Measurements from ENCODE around the gene FCRL5. TPM values are rescaled to one million over a fixed set of nuclear protein-coding genes. Genes with fewer than 3 reads are reported as not detected.

FCRL5 gene
- total RNA-seq, 1 experiment from 2014 or later = not detected

DNA sequence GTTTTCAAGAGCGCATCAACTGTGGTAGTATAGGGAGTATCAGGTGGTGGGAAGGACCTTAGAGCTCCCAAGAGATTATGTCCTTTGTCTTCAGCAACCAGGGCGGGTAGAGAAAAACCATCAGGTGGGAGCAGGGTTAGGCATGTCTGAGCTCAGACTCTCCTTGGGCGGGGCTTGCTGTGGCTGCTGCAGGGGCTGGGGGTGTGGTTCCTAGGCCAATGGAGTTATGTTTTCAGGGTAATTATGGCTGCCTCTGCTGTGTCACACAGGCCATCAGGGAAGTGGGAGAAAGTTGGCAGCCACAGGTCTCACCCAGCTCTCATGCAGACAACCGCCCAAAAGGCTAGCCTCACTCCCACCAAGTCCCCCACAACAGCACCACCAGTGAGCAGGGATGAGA is 74.9 kb downstream of the FCRL5 start:
- intact Hi-C loops (cut with micrococcal nuclease; ENCODE audit: unreplicated experiment) = no loop called here
- H3K27me3 Mint-ChIP-seq (ENCODE audit: unreplicated experiment) = peaks cover 17% of the 10 kb centered on the region
- CTCF ChIA-PET = no interaction called here
- no peak overlapping the region for H3K4me3 Mint-ChIP-seq (ENCODE audit: low read depth, unreplicated experiment)
- no peaks in the 10 kb centered on the region for H3K9me3 Mint-ChIP-seq (ENCODE audit: low read depth, unreplicated experiment)
- H3K36me3 Mint-ChIP-seq (ENCODE audit: insufficient read depth, unreplicated experiment) = no peaks in the 10 kb centered on the region
- no TSS peak for BruUV-seq (replicated peaks)
- no peak for DNase-seq
- no peaks in the 10 kb centered on the region for H3K4me1 Mint-ChIP-seq (ENCODE audit: low read depth, unreplicated experiment)
- TF ChIP-seq, protein P1, sequence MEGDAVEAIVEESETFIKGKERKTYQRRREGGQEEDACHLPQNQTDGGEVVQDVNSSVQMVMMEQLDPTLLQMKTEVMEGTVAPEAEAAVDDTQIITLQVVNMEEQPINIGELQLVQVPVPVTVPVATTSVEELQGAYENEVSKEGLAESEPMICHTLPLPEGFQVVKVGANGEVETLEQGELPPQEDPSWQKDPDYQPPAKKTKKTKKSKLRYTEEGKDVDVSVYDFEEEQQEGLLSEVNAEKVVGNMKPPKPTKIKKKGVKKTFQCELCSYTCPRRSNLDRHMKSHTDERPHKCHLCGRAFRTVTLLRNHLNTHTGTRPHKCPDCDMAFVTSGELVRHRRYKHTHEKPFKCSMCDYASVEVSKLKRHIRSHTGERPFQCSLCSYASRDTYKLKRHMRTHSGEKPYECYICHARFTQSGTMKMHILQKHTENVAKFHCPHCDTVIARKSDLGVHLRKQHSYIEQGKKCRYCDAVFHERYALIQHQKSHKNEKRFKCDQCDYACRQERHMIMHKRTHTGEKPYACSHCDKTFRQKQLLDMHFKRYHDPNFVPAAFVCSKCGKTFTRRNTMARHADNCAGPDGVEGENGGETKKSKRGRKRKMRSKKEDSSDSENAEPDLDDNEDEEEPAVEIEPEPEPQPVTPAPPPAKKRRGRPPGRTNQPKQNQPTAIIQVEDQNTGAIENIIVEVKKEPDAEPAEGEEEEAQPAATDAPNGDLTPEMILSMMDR (IDR thresholded peaks at IDR 0.05; ENCODE audit: unreplicated experiment) = no peak
- no peak overlapping the region for H3K27ac Mint-ChIP-seq (ENCODE audit: unreplicated experiment)

DNA sequence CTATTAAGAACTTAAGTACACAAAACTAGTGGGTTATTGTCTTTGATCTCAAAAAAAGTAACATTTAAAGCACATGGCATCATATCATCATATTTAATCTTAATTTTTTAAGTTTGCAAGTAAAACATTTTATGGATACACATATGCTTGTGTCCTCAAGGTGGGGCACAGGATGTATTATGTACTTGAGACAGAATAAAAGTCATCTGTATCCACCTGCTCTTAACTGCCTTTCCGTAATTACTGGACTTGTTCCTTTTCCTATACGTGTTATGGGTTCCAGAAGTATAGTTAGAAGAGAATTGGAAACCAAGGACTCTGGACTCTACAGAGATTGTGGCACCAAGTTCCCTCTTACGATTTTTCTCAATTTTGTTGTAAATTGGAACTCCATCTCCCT is 79.4 kb downstream of the FCRL5 start:
- BruUV-seq (replicated peaks) = no TSS peak
- CTCF ChIA-PET = interaction anchor here (0.6 kb wide), 1 partner anchor 1748 kb away, joined by 3 read pairs; no protein-coding TSS in a partner anchor
- no peak for DNase-seq
- Mint-ChIP-seq H3K4me3 (ENCODE audit: low read depth, unreplicated experiment) (no peak overlapping the region), H3K4me1 (ENCODE audit: low read depth, unreplicated experiment) (no peaks in the 10 kb centered on the region), H3K9me3 (ENCODE audit: low read depth, unreplicated experiment) (no peaks in the 10 kb centered on the region), H3K27me3 (ENCODE audit: unreplicated experiment) (no peaks in the 10 kb centered on the region), H3K36me3 (ENCODE audit: insufficient read depth, unreplicated experiment) (no peaks in the 10 kb centered on the region), H3K27ac (ENCODE audit: unreplicated experiment) (no peak overlapping the region)
- intact Hi-C loops (cut with micrococcal nuclease; ENCODE audit: unreplicated experiment) = no loop called here
- TF ChIP-seq, protein P1 (IDR thresholded peaks at IDR 0.05; ENCODE audit: unreplicated experiment) = no peak

DNA sequence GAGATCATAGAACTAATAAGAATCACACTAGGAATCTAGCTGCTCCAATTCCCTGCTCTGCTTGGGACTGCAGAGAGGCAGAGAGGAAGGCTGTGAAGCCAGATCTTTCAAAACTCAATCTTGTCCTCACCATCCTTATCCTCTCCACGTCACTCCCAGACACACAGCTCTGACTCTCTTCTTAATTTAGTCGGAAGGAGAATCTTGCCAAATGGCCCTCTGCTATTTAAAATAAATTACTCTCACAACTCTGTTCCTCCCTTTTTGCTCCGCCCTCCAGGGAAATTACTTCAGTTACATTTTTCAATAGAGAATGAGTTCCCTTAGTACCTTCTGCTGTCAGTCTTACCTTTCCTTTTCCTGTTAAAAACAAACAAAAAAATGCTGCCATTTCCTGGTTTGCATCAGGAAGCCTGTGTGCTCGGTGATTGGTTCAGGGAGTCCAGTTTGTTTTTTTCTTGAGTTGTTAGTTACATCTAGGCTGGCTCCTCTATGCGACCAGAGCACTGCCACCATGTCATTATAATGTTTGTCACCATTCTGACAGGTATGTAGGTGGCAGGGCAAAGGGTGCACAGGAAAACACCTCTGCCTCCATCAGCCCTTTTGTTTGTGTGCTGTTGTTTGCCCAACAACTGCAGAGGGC is 80.1 kb downstream of the FCRL5 start:
- no peaks in the 10 kb centered on the region for H3K36me3 Mint-ChIP-seq (ENCODE audit: insufficient read depth, unreplicated experiment)
- BruUV-seq (replicated peaks) = no TSS peak
- no peak overlapping the region for H3K4me3 Mint-ChIP-seq (ENCODE audit: low read depth, unreplicated experiment)
- H3K27me3 Mint-ChIP-seq (ENCODE audit: unreplicated experiment) = no peaks in the 10 kb centered on the region
- CTCF ChIA-PET = no interaction called here
- H3K27ac Mint-ChIP-seq (ENCODE audit: unreplicated experiment) = no peak overlapping the region
- TF ChIP-seq, protein P1 (IDR thresholded peaks at IDR 0.05; ENCODE audit: unreplicated experiment) = no peak
- intact Hi-C loops (cut with micrococcal nuclease; ENCODE audit: unreplicated experiment) = no loop called here
- no peak for DNase-seq
- H3K9me3 Mint-ChIP-seq (ENCODE audit: low read depth, unreplicated experiment) = no peaks in the 10 kb centered on the region
- H3K4me1 Mint-ChIP-seq (ENCODE audit: low read depth, unreplicated experiment) = no peaks in the 10 kb centered on the region

DNA sequence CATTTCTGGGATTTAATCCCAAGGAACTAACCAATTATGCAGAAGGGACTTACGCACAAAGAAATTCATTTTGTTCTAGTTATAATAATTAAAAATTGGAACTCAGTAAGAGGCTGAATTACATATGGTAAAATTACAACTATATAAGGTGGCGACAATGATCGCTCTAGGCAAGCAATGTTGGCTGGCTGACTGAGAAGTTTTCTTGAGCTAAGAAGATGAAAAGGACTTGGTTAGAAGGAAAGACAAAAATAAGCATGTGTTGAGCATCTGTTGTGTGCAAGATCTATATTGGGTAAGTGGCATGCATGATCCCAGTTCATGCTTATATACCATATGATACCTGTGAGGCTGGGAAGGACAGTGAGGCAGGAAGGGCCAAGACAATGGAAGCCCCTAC is 80.8 kb downstream of the FCRL5 start:
- BruUV-seq (replicated peaks) = no TSS peak
- TF ChIP-seq, protein P1 (IDR thresholded peaks at IDR 0.05; ENCODE audit: unreplicated experiment) = no peak
- DNase-seq = no peak
- intact Hi-C loops (cut with micrococcal nuclease; ENCODE audit: unreplicated experiment) = no loop called here
- no peak overlapping the region for H3K27ac Mint-ChIP-seq (ENCODE audit: unreplicated experiment)
- CTCF ChIA-PET = no interaction called here
- no peaks in the 10 kb centered on the region for H3K27me3 Mint-ChIP-seq (ENCODE audit: unreplicated experiment)
- no peak overlapping the region for H3K4me3 Mint-ChIP-seq (ENCODE audit: low read depth, unreplicated experiment)
- no peaks in the 10 kb centered on the region for H3K4me1 Mint-ChIP-seq (ENCODE audit: low read depth, unreplicated experiment)
- H3K36me3 Mint-ChIP-seq (ENCODE audit: insufficient read depth, unreplicated experiment) = no peaks in the 10 kb centered on the region
- H3K9me3 Mint-ChIP-seq (ENCODE audit: low read depth, unreplicated experiment) = no peaks in the 10 kb centered on the region
